Stimulated activated CD4-positive, alpha-beta T cell treated with anti-CD3 and anti-CD28 coated beads, Interleukin-4, amount 100 ng/mL, for 48 hours (primary cell): Measurements from ENCODE around the gene ZNF605.
A peak's percentile ranks its signal among the peaks of the same experiment; 100 is the strongest.
"Not testable (repeated sequence)": the region's sequence is repeated elsewhere in the genome, so short reads cannot be mapped to it uniquely, and the experiment has no call there.

Source experiments
- DNase-seq, 2 donors: peaks; one replicate each; pipeline ENCODE4 v3.0.0-alpha.2; 2020; ENCODE audit warnings: low read depth in 2 of 2

Gene ZNF605

DNA sequence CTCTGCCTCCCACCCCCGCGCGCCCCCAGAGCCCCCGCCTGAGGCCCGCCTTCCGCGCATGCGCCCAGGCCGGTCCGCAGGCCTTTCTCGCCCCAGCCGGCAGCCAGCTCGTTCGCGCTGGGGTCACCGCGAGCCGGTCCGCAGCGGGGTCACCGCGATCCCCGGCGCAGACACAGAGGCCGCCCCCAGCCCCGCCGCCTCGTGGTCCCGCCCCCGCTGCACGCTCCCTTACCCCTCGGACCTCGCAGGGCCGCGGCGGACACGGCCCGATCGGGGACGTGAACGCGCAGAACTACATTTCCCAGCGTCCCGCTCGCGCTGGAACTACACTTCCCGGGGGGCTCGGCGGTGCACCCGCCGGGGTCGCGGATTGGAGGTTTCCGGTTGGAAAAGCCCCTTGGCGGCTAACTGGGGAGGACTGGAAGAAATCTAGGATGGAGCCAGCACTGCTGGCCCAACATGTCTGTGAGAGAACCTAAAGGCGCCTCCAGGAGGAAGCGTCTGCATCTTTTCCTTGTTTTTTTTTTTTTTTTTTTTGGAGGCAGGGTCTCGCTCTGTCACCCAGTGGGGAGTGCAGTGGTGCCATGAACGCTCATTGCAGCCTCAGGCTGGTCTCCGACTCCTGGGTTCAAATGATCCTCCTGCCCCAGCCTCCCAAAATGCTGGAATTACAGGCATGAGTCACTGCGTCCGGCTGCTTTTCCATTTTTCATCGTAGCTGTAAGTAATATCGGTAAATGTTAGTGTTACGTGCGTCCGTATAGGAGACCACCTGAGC is at the start of gene ZNF605:
Gene ZNF605 (minus strand): TSS at position 296 of the 778 bp plus-strand sequence. CDS start 10,671 bp downstream, outside the sequence.
- peak; percentile 76 to 81 for DNase-seq

DNA sequence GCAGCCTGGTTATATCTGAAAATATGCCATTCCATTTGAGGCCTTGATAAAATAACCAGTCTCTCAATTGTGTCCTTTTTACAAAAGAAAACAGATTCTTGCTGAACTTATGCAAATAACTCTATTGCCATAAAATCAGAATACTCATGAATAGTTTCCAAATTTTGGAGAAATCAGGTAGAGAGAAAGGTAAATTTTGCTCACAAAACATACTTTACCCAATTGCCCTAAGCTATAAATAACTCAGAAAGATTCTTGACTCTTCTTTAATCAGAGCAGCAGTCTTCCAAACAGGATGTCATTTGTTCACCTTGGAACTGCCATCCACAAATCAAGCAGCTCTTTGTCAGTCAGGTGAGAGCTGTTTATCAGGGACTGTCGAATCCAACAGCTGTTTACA is 42.6 kb upstream of the ZNF605 start:
- no peak for DNase-seq

DNA sequence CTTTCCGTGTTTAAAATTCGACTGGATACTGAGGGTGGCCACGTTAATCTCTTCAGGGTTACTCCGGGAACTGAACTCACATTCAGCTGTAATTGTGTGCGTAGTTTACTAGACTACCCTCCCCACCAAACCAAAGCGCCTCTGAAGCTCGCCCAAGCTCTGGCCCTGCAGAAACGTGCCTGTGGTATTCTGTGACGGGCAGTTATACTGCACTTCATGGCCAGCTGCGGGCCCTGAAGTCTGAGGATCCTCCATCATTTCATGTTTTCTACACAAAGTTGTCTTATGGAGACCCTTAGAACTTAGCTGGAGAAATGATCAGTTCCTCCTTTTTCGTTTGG is 30.7 kb upstream of the ZNF605 start:
- DNase-seq, result no peak

DNA sequence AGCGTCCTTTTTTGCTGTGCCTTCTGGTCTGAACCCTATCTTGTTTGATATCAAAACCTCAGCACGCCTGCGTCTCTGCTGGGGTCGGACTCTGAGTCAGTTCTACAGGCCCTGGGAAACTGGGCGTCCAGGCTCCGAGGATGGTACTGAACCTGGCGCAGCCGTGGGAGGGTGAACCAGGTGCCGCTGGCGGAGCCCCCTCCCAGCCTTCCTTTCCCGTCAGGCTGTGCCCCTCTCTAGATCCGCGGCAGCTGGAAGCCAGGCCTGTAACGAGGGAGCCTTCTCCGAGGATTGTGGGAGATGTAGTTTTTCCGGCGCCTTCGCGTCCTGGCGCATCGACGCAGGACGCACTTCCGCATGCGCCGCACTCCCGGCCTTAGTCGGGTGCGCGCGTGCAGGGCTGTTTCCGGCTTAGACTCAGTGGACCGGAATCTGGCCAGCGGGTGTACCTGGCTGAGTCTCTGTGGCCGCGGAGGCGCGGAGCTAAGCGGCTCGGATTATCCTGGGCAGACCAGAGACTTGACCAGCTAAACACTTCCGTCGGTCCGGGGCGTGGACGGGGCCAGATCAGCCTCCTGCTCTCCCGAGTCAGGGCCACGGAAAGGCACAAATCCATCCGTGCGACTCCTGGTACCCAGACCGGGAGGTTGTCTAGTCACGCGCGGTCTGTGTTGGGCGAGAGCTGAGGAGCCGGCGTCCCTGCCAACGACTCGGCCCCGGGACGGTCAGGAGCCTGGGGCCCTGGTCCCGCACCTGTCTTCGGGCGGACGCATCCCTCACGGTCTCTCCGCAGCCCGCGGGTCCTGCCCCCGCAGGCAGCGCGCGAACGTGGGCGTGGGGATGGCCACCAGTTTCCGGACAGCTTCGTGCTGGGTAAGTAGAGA is 30.1 kb upstream of the ZNF605 start, which contains the start of gene ZNF26:
Gene ZNF26 (plus strand): TSS at position 367 of the 884 bp plus-strand sequence. CDS start 474 bp downstream, at position 841.
- DNase-seq, result peak; percentile 80 to 83

DNA sequence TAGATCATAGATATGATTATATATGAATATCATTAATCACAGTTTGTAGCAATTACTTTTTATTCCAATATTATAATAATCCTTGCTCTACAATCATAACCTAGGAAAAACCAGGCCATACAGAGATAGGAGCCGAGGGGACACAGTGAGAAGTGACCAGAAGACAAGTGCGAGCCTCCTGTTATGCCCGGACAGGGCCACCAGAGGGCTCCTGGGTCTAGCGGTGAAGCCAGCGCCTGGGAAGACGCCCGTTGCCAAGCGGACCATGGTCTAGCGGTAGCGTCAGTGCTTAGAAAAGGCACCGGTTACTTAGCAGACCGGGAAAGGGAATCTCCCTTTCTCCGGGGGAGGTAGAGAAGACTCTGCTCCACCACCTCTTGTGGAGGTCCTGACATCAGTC is 20.8 kb upstream of the ZNF605 start:
- DNase-seq, result peak; percentile 34 to 39

DNA sequence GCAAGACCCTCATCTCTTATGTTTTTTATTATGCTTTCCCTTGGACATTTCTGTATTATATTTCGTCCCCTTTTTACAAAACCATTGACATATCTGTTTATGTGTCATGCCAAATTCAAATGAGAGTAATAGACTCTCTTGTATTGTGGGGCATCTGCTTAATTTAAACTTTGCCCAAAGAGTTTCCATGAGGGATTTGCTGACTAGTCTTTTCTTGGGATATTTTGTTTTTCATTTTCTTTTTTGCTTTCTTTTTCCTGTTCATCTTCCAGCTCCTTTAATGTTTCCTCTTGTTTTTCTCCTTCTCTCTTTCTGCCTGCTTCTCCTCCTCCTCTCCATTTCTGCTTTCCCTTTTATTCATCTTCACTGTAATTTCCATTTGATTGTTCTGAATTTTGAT is 16.3 kb upstream of the ZNF605 start:
- DNase-seq, result no peak

DNA sequence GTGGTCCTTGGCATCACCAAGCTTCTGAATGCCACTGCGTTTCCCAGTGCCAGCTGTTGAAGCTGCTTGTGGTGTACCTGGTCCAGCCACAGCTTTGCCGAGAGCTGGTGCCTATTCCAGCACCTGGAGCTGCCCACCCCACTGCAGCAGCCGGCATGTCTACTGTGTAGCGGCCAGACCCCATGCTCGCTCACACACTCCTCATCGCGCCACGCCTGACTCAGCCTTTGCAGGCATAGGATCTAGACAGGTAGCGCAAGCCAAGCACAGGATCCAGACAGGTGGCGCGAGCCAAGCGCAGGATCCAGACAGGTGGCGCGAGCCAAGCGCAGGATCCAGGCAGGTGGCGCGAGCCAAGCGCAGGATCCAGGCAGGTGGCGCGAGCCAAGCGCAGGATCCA is 11.6 kb upstream of the ZNF605 start:
- no peak for DNase-seq

DNA sequence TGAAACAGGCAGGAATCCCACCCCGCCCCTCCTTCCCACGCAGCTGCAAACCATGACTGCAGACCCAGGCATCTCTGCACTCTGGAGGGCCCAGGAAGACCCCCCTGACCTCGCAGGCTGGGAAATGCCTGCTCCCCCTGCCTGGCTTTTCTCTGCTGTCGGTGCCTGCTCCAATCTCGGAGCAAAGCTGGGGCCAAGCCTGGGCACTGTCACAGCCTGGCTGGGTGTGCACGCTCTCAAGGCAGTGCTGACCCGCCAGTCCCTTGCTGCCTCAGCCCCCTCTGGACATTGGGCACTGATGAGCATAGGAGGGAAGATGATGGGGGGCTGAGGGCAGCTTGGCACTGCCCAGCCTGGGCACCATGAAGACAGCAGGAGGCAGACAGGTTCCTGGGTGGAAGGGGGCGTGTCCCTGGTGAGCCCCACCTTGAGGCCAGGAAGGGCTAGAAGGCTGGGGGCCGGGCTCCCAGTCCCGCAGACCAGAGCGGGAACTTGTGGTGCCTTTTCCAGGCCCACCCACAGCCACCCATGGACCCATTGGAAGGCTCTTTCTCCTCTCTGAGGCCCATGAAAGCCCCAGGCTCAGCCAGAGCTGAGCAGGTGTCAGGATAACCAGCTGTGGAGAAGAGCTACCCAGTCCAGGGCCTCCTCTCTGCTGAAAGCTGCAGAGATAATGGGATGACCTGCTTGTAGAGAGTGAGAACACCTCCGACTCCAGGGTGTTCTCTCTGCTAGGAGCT is 10.7 kb upstream of the ZNF605 start:
- no peak for DNase-seq

DNA sequence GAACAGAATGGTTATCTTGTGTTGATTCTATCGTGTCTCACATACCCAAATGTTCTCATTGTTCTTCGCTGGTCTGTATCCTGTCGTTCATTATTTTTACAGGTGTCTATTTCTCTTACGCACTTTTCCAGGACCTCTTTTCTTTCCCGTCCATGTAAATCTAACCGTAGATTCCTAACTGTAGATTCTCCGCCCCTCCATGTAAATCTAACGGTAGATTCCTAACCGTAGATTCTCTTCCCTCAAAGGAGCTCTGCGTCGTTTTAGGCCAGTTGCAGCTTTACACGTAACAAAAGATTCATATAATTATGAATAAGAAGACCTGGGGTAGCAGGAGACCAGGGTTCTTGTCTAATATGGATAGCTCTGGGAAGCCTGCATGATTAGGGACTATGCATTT is 9.7 kb upstream of the ZNF605 start:
- DNase-seq, result no peak

DNA sequence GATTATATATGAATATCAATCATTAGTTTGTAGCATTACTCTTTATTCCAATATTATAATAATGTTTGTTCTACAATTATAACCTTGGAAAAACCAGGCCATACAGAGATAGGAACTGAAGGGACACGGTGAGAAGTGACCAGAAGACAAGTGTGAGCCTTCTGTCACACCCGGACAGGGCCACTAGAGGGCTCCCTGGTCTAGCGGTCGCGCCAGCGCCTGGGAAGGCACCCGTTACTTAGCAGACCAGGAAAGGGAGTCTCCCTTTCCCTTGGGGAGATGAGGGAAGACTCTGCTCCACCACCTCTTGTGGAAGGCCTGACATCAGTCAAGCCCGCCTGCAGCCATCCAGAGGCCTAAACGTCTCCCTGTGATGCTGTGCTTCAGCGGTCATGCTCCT is 7.8 kb upstream of the ZNF605 start:
- DNase-seq, result not testable (repeated sequence)

DNA sequence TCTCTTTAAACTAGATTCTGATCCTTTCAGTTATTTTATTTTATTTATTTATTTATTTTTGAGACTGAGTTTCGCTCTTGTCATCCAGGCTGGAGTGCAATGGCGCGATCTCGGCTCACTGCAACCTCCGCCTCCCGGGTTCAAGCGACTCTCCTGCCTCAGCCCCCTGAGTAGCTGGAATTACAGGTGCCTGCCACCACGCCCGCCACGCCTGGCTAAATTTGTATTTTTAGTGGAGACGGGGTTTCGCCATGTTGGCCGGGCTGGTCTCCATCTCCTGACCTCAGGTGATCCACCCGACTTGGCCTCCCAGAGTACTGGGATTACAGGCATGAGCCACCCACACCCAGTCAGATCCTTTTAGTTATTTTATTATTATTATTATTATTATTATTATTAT is 5.7 kb upstream of the ZNF605 start:
- not testable (repeated sequence) for DNase-seq

DNA sequence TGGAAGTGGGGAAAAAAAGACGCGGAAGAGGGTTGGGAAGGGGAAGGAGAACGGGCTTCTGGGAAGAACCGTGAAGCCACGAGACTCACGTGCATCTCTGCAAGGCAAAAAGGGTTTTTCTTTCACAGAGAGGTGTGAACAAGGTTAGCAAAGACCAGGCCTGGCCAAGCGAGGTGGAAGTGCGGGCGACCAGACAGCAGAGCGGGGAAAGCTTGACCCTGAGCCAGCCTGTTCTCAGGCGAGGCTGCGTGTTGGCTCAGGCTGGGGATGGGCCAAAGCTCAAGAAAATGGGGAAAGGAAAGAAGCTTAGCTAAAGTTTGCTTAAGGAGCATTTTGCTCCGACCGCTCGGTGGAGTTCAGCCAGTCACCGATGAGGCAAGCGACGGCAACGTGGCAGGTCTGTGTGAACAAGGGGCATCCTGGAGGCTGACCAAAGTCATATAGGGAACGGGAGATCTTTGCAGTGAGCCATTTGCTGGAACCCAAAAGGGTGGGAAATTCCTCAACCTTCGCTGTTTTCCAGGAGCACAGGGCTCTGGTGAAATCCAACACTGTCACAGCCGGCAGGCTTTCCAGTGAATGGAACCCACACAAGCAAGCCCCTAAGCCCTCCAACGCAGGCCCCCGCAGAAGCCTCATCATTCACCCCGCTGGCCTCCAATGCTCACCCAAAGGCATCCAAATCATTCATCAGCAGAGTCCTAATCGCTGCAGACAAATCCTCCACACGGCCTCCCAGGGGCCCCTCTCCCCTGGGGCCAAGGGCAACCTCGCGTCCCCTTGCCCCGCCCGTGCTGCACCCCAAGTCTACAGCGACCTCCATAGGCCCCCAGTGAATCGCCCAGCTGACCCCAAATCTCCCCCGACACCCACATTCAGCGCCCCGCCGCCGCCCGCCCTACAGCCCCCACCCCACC is 754 bp downstream of the ZNF605 start:
- no peak for DNase-seq

DNA sequence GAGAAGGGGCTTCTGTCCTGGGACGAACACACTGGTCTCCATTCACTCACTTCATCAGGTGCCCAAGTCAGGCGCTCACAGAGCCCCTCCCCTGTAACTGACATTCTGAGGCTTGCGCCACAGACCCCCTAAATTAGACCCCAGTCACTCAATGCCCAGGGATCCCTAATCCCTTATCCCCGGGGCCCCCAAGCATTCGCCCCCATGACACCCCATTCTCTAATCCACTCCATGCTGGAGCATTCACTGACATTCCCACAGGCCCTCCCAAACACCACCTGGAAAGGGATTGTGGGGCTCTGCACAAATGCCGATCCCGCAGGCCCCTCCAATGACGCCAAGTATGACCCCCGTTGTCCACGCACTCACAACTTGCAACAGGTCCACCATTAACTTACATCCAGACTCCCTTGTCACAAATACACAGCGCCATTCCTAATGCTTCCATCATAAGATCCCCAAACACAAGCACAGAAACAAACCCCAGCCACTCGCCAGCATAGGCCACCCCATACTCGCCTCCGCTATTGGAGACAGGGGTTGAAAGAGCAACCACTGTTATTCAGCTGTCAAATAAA is 1.5 kb downstream of the ZNF605 start:
- no peak for DNase-seq

DNA sequence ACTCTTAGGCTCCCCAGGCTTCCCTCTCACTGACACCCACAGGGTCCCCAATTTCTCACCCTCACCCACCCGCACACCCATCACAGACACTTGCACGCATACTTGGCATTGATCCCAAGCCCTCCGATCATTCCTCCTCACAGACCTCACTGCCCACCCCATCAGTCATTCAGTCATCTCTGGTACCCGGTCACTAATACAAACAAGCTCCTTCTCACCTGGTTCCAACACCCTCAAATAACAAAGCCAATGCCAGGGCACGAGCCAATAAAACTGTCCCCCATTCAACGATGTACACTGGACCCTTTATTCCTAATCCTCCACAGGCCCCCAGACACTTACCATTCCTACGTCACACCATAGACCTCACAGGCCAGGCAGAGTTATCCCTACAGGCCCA is 2.3 kb downstream of the ZNF605 start:
- DNase-seq, result no peak

DNA sequence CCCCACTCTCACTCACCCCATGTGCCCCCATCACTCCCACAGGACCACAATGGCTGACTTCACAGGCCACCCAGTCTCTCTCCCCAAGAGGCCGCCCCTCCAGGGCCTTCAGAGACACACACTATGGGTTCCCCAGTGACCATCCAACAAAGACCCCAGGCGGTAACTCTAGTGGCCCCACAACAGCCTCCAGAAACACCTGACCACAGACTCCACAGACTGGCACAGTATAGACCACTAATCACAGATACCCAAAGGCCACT is 3.0 kb downstream of the ZNF605 start:
- DNase-seq, result no peak

DNA sequence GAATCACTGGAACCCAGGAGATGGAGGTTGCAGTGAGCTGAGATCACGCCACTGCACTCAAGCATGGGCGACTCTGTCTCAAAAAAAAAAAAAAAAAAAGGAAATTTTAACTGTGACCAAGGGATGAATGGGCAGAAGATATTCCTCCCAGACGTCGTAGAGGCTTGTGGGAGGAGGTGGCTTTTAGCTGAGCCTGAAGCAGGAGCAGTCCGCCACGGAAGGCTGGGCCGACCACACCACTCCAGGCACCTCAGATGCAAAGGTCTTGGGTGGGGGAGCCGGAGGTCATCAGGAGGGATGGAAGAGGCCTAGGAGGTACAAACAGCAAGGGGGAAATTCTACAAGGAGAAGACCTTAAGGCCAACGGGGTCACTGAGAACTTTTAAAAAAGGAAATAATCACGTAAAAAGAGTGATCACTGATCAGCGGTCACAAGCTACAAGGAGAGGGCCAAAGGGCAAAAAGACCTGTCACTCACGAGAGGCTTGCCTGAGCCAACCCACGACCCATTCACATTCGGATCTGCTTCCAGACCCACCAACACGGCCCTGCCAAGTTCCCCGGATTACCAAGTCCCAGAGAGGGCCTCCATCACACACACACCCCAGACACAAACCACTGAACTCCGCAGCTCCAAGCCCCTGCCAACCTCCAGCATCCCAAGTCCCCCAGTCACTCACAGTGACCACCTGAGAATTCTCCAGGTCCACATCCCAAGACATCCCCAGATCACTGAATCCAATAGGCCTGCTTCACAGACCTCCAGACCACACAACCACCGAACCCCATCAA is 3.5 kb downstream of the ZNF605 start:
- no peak for DNase-seq

DNA sequence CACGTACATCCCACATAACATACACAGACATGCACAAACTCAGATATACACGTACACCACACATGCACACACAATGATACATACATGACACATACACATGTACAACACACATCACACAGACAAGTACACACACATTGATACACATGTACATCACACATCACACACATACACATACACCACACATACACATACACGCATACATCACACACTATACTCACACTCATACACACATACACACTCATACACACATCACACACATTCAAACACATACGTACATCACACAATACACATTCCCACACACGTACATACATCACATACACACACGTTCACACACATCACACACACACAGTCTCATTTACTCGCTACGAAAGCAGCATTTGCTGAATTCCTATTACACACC is 4.5 kb downstream of the ZNF605 start:
- no peak for DNase-seq

DNA sequence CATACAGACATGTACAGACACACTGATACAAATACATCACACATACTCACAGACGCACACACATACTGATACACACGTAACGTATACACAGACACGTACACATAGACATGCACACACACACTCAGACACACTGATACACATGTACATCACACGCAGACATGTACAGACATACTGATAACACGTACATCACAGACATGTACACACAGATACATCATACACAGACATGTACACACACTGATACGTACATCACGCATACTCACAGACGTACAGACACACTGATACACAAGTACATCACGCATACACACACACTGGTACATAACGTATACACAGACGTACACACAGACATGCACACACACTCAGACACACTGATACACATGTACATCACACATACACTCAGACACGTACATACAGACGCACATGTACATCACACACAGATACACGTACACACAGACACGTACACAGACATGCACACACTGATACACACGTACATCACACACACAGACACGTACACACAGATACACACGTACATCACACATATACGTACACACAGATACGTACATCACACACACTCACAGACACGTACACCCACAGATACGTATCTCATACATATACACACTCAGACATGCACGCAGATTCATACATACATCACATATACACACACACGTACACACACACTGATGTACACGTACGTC is 5.1 kb downstream of the ZNF605 start:
- DNase-seq, result no peak

DNA sequence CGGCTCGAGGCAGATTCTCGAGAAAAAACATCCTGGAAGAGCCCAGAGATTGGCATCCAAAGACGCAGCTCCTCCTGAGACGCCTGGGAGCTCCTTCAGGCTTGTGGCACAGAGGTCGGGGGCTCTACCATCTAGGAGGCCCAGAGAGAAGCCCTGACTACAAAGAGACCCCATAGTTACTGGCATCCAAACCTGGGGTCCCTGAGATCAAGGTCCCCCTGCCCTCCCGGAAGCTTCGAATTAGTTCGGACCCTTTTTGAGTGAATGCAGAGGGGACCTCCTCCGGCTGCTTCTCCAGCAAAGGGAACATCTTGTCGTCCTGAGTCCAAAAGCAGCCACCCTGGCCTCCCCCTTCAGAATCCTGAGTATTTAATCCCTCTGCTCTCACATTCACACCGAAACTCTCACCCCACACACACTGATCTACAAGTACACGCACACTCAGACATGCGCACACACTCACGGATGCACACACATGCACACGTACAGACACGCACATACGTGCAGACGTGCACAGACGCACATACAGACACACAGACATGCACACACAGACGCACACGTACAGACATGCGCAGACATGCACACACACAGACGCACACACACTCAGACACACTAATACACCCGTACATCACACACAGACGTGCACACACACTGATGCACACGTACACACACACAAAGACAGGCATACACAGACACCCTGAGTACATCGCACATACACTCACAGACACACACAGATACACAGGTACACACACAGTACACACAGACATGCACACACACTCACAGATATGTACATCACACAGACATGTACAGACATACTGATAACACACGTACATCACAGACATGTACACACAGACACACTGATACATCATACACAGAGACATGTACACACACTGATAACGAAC is 5.9 kb downstream of the ZNF605 start:
- no peak for DNase-seq
